ENCODE data around the gene COX20.

- TF ChIP-seq CTCF (IDR thresholded peaks at IDR 0.05 in 2 of 3, conservative IDR thresholded peaks at IDR 0.05 in 1 of 3; ENCODE audit: control insufficient read depth in 2 of 3, extremely low read depth in 1 of 3, insufficient read depth in 1 of 3, low read depth in 3 of 3, low read length in 3 of 3) = no peak
- TF ChIP-seq CHD4 (IDR thresholded peaks at IDR 0.05) = no peak
- no peak for TF ChIP-seq POLR2AphosphoS5 (IDR thresholded peaks at IDR 0.05; ENCODE audit: low read length)
- TF ChIP-seq FOXM1 (IDR thresholded peaks at IDR 0.05; ENCODE audit: low read depth, low read length) = no peak
- TF ChIP-seq MYC (IDR thresholded peaks at IDR 0.05; ENCODE audit: insufficient read depth, insufficient read length, insufficient replicate concordance, low read length, severe bottlenecking) = no peak
- TF ChIP-seq HDGF (IDR thresholded peaks at IDR 0.05) = no peak
- TF ChIP-seq, protein P1, sequence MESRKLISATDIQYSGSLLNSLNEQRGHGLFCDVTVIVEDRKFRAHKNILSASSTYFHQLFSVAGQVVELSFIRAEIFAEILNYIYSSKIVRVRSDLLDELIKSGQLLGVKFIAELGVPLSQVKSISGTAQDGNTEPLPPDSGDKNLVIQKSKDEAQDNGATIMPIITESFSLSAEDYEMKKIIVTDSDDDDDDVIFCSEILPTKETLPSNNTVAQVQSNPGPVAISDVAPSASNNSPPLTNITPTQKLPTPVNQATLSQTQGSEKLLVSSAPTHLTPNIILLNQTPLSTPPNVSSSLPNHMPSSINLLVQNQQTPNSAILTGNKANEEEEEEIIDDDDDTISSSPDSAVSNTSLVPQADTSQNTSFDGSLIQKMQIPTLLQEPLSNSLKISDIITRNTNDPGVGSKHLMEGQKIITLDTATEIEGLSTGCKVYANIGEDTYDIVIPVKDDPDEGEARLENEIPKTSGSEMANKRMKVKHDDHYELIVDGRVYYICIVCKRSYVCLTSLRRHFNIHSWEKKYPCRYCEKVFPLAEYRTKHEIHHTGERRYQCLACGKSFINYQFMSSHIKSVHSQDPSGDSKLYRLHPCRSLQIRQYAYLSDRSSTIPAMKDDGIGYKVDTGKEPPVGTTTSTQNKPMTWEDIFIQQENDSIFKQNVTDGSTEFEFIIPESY (IDR thresholded peaks at IDR 0.05) = no peak
- TF ChIP-seq, protein P2, sequence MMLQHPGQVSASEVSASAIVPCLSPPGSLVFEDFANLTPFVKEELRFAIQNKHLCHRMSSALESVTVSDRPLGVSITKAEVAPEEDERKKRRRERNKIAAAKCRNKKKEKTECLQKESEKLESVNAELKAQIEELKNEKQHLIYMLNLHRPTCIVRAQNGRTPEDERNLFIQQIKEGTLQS (IDR thresholded peaks at IDR 0.05; ENCODE audit: borderline replicate concordance, extremely low read depth, low read depth, low read length) = no peak
These were observed 45.7 kb upstream of the COX20 start for GRCh38 chr1:244789731-244790130.
